GM12891 (cell line): Measurements from ENCODE around the gene SLC39A6.

Experiments used
- POLR2A ChIP-seq: IDR thresholded peaks from 2 replicates; pipeline ENCODE4 v1.6.1; 2011; ENCODE audit warnings: low read depth, low read length, control low read depth
- POLR2AphosphoS5 ChIP-seq: IDR thresholded peaks from 2 replicates; pipeline ENCODE4 v1.6.1; 2011; ENCODE audit warnings: low read depth, low read length, control low read depth
- SPI1 ChIP-seq: IDR thresholded peaks from 2 replicates; pipeline ENCODE4 v1.6.1; 2011; ENCODE audit warnings: low read depth, low read length, control low read depth
- TAF1 ChIP-seq: IDR thresholded peaks from 2 replicates; pipeline ENCODE4 v1.6.1; 2011; ENCODE audit warnings: low read depth, low read length, control low read depth

- TF ChIP-seq SPI1 (no peak), POLR2AphosphoS5 (no peak), POLR2A (no peak), TAF1 (no peak)
Observed at GRCh38 chr18:36085195-36085594, 43.9 kb downstream of the SLC39A6 start.
